HG02763 (cell line): ENCODE results near the gene CDK18.

Experiments
- ATAC-seq: cut with Tn5 transposase; IDR thresholded peaks from one replicate; pipeline ENCODE4 v1.9.1; 2021; ENCODE audit warnings: mild to moderate bottlenecking, moderate library complexity; ENCODE audit not compliant: unreplicated experiment

CDK18 gene

DNA sequence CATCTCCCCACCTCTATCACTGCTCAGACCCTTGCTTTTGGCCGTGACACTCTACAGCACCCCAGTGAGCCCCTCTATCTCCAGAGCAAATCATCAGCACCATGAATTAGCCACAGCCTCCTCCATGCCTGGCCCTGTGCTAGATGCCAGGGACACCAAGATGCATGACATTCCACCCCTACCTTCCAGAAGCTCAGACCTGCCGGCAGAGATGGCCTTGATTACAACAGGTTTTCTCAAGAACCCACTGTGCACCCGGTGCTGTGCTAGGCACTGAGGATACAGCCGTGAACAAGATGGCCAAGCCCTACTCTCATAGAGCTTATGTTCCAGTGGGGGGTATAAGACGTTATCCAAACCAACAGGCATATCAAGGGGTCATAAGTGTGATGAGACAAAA is 30.6 kb downstream of the CDK18 start:
- no peak for ATAC-seq

DNA sequence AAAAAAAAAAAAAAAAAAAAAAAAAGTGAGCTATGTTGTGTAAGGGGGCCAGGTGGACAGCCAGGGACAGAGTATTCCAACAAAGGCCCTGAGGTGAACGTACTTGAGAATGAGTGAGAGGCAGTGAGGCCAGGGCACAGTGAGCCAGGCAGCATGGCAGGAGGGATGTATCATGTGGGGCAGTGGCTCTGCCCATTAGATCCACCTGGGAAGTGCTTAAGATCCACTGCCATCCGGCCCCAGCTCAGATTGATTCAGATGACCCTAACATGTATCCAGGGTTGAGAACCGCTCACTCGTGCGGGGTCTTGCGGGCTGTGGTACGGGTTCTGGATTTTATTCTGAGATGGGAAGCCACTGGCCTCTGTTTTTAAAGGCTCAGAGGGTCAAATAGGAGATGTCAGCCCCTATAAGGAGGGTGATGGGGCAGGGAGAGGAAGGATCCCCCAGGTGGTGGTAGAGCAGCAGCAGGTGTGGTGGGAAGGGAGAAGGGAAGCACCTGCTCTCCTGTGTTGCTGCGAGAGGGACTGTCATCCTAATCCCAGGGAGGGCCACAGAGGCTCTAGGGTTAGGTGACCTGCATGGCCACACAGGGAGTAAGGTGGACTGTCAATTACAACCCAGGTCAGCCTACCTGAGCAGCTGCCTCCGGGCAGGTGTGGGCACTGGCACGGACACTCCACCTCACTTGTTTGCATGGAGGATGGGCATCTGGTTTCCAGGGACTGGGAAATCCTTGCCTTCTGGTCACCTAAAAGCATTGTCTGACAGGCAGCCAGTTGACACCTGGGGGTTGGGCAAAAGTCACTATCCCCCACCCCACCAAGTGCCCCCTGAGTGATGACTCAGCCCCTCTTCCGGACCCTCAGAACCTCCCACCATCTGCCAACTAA is 31.6 kb downstream of the CDK18 start:
- no peak for ATAC-seq

DNA sequence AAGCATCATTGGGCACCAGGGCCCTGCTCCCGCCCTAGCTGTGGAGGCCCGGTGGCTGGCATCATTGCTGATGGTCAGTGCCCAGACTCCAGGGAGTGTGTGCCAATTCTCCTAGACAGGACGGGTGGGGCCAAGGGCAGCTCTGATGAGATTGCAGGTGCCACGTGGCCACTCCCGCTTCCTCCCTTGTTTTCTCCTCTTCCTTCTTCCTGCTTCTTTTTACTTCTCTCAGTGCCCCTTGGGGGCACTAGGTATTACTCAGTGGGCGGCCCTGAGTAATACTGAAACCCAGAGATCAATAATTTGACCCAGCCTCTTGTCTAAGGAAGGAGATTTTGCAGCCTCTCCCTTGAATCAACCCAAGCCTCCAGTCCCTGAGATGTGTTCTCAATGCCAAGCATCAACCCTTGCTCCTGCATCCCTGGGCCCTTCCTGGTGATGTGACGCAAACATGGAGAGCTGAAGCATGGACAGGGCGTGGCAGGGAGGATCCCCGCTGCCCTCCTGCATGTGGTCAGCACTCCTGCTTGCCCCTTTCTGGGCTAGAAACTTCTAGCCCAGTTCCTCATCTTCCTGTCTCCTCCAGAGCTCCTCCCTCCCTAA is 32.4 kb downstream of the CDK18 start:
- no peak for ATAC-seq

DNA sequence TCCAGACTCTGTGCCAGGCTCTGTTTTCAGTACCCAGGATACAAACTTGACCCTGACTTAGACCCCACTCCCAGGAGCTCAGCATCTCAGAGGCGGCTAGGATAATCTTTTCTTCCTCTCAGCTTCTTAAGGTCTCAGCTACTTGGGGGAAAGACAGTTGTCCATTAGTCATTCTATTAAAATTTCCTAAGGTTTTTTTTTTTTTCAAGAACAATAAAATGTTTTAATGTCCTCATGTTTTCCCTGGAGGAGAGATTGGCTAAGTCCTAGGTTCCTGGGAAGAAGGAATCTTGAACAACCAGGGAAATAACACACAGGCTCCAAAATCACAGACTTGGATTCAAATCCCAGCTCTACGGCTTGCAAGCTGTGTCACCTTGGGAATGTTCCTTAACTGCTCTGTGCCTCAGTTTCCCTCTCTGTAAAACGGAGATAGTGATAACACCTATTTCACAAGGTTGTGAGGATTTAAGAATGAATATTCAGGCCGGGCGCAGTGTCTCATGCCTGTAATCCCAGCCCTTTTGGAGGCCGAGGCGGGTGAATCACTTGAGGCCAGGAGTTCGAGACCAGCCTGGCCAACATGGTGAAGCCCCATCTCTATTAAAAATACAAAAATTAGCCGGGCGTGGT is 33.0 kb downstream of the CDK18 start:
- ATAC-seq, result no peak

DNA sequence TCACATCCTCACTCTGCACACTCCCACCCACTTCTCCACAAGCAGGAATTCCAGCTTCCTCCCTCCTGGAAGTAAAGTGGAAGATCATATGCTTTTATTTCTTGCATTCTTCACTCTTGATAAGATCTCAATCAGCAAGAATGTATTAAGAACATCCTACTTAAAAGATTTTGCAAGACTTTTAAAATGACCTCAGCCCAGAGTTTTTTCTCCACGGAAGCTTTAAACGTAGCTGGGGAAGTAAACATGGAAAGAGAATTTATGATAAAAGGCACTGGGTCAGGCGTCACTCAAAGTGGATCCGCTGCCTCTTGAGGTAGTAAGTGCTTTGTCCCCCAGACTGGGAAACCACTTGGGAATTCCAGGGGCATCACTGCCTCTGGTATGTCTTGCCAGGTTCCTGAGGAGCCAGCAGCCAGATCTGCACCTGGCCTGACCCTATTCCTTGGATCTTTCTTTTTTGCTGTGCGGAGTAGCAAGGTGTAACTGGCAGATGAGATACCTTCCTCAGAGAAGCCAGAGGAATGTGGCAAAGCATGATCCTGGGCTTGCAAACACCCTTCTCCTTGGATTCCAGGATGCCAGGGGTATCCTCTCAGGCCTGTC is 33.9 kb downstream of the CDK18 start:
- no peak for ATAC-seq

DNA sequence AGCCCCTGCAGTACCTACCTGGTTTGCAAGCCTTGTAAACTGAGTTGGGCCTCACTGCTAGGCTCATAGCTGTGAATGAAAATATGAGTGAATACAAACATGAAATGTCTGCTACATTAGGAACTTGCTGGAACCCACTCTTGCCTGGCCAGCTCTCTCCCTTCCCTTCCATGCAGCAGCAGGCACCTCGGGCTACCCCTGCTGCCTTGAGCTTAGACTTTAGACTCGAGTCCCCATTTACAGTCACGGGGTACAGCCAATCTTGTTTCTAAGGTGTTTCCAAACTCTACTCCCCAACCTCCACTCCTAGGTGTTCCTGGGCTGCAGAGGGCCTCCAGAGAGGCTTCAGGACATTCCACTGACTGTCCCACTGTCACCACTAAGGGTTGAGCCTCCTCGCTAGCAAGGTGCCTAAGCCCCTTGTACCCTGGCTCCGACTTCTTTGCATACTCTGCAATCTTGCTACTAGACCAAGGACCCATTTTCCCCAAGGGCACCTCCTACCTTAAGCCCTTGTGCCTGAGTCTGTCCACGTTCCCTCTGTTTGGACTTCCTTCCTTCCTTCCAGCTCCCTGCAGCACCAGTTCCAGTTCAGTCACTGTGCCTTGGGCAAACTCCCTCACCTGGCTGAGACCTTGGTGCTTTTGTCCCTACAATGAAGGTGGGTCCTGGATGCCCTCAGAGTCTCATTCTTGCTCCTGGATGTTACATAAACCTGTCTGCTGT is 36.9 kb downstream of the CDK18 start:
- no peak for ATAC-seq

DNA sequence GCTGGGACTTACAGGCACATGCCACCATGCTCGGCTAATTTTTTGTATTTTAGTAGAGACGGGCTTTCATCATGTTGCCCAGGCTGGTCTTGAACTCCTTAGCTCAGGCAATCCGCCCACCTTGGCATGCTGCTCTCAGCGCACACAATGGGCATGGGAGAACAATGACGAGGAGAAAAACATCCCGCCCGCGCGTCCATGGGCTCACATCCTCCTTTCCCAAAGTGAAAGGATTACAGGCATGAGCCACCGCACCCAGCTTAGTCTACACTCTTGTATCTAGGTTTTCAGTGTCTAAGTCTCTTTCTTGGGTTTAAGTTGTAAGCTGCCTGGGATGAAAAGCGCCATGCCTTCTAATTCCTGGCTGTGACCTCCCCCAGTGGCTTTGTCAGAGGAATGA is 37.9 kb downstream of the CDK18 start:
- ATAC-seq, result no peak

DNA sequence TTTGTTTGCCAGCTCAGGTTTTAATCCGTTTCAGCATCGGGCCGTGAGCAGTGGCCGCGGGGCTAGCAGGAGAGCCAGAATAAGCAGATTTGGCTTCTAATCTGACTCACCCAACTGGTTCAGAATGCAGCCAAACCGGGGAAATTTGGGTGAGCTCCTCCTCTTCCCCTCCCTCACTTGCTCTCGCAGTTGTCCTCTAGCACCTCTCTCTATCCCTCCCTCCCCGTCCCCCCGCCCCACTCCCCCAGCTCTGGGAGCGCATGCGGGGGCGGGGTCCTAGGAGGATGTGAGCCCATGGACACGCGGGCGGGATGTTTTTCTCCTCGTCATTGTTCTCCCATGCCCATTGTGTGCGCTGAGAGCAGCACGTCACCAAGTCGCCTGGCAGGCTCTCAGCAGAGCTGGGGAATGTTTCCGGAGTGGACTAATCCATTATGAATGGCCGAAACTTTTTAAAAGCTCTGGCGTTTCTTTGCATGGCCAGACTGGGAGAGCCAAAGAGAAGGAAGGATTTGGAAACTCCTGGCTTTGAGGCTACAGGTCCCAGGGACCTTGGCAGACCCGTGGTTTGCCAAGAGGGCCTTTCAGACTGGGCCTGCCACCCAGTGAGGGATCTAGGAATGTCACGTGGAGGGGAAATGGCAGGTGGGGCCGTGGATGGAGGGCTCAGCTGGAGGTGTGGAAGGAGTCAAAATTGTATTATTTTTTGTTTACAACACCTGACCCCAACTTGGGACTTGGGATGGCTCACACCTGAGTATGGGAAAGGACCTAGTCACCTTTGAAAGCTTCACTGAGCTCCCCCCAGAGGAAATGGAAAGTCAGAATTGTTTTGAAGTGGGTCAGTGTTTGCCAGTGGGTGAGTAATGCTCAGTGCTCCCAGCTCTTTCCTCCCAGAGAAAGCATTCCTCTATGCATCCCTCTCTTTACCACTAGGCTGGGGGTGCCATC is 39.2 kb downstream of the CDK18 start:
- ATAC-seq, result no peak

DNA sequence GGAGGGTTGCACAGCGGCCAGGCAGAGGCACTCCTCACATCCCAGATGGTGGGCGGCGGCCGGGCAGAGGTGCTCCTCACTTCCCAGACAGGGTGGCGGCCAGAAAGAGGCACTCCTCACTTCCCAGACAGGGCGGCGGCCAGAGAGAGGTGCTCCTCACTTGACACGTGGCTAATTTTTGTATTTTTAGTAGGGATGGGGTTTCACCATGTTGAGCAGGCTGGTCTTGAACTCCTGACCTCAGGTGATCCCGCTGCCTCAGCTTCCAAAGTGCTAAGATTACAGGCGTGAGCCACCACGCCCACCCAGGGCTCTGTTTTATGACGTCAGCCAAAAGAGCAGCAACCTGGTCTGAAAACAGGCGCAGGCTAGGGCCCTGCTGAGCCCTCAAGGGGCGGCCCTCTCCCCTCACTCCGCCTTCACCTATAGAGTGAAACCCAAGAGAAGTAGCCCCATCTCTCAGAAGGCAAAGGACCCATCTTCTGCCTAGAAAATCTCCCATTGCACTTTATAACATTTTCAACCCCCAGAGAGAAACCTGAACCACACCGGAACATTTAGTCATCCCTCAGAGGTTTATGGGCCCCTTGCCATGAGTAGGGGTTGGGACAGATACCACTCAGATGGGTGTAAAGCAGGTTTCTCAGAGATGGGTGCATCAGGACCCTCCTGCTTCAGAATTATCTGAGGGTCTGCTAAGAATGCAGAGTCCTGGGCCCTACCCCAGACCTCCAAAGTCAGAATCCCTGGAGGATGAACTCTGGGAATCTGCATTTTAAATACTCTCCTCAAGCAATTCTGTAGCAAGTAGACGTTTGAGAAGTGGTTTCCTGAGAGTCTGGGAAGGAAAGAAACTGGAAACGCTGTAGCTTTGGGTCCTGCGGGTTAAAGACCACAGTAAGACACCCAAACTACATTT is 40.8 kb downstream of the CDK18 start:
- ATAC-seq, result no peak

DNA sequence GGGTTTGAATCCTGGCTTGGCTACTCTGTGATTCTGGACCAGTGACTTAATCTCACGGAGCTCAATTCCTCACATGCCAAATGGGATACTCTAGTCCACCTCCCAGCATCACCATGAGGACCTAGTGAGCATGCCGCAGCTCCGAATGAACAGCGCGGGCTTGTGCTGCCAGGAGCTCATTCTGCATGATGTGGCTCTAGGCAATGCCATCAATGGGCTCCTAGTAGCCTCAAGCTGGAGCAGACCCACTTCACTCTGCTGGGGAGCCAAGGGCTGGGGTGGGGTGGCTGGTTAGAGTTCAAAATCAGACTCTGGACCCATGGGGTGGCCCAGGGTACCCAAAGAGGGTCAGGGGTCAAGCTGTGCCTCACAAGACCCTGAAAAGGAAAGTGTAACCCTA is 41.5 kb downstream of the CDK18 start:
- ATAC-seq, result no peak

DNA sequence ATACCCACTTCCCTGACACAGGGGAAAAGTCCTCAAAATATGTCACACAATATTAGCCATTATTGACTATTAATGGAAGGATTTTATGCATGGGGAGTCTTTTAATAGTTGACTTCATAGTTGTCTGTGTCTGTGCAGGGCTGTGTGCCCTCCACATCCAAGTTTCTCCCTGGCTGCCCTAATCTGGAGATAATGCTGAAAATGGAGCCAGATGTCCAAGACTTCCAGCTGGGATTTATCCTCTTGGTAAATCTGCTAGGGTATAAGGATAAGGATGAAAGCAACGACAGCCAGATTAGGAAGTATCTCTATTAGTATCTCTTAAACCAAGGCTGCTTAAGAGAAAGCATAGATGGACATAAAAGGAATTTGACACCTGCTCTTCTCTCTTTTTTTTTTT is 42.1 kb downstream of the CDK18 start:
- no peak for ATAC-seq

DNA sequence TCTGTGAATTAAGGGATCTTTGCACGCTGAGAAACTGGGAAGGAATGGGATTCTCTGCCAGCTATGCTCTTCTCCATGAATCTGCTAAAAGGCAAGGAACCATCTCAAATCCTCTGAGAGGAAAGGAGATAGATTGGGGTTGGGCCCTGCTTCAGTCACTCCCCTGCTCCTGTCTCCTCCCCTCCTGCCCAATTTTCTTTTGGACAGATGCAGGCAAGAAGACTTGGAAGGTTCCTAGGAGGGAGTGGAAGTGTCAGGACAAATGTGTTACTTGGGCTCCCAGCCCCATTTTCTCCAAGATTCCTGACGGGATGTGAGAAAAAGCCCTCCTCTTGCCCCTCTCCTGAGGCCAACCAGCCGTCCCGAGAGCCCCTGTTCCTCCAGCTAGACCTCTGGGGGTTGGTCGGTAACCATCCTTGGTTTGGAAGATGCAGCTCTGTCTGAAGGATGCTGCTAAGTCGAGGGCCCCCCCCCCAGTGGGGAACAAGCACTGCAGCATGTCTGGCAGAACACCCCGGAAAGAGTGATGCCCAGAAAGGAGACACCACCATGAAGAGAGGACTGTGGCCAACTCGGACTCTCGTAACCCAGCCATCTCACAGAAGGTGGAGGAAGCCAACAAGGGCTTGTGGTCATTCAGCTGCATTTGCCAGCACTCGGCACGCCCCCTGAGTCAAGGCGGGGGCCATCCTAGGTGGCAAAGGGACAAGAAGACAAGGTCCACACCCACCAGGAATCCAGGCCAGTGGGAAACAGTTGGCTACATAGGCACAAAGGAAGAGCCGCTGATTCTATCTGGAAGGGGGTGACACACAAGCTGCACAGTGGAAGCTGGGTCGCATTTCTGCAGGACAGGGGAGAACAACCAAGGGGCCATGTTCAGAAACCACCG is 43.7 kb downstream of the CDK18 start:
- no peak for ATAC-seq

DNA sequence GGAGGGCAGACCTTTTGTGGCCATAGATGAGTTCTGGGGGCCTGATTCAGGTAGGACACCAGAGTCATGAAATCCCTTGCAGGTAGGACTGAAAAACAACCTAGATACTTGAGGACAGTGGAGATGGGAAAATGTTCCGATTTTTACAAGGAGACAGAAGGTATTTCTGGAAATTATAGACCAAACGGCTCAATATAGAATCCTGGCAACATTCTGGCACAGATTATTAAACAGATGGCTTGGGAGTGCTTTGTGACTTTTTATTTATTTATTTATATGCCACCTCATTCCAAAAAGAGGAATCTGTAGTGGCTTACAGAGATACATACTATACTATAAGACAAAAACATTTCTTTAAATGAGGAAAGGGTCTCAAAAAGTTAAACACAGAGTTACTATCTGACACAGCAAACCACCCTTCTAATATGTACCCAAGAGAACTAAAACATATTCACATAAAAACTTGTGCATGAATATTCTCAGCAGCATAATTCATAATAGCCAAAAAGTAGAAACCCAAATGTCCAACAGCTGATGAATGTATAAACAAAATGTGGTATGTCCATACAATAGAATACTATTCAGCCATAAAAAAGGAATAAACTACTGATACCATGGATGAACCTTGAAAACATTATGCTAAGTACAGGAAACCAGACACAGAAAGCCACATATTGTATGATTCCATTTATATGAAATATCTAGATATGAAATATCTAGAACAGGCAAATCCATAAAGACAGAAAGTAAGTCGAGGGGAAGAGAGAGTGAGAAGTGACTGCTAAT is 49.8 kb downstream of the CDK18 start:
- ATAC-seq, result no peak

DNA sequence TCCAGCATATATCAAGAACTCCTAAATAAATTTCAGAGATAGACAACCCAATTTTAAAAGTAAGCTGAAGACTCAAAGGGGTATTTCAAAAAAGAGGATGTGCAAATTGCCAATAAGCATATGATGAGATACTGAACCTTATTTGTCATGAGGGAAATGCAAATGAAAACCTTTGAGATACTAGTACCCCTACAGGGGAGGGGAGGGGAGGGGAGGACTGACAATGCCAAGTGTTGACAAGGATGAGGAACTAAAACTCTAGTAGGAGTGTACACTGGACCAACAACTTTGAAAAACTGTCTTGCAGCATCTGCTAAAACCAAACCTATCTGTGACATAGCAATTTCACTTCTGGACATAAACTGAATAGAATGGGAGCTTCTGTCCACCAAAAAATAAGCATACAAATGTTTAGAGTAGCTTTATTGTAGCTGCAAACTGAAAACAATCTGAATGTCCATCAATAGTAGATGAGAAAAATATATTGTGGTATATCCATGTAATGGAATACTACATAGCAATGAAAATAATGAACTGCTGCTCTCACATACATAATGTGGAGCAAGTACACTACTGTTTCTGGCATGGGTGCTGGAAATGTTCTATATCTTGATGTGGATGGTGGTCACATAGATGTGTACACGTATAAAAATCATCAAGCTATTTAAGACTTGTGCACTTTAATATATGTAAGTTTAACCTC is 57.2 kb downstream of the CDK18 start:
- no peak for ATAC-seq

DNA sequence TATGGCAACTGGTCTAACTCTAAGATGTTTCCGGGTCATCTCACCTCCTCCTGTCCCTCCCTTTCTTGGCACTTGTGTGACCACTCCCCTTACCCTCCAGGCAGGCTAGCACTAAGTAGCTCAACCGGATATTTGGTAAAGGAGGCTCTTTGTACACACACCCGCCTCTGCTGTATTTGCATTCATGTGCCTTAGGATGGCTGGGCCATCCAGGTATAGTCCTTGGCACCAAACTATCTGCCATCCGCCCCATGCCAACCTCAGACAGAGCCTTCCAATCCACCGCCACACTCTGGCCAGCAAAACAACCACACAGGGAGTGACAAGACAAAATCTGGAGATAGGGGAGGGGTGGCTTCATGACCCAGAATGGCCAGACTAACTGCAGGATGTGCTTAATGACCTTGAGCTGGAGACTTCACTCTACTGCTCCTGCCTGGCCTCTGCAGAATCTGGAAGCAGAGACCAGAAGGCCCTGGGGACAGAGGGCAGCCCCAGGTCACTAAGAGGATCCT is 59.5 kb downstream of the CDK18 start:
- ATAC-seq, result no peak

DNA sequence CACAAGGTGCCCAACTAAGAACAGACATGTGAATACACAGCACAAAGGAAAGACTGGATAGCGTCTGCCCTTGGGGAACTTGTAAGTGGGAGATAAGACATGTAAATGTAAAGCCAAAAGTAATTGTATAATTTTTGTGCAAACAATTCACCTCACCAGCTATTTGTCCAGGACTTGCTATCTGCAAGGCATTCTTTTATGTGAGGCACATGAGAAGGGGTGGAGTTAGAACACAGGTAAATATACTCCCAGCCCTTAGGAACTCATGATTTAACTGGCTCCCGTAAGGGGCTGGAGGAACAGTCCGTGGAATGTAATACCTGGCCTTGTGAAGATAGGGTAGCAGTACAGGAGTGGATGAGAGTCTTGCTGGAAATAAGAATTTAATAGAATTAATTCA is 61.3 kb downstream of the CDK18 start:
- no peak for ATAC-seq
